Caki2 (cell line): ENCODE results near the gene TUBB1. TPM values are rescaled to one million over a fixed set of nuclear protein-coding genes. Genes with fewer than 3 reads are reported as not detected.
A peak's percentile ranks its signal among the peaks of the same experiment; 100 is the strongest.

Source experiments
- DNase-seq: peaks from one replicate; pipeline ENCODE4 v3.0.0-alpha.2; 2015; ENCODE audit warnings: low read depth
- in situ Hi-C: cut with HindIII; loops from 2 replicates; pipeline ENCODE4 v1.10.0; 2016; ENCODE audit warnings: low sequenced_read_pairs, low pct_unique_long_range_greater_than_20kb, mixed read lengths
- total RNA-seq: library from RNA; depleted of rRNA; stranded (reverse); fragments of >200 nt; shearing (Covaris generic); gene quantifications from 2 replicates; pipeline ENCODE4 v1.2.3, GENCODE V29; 2014; ENCODE audit warnings: low replicate concordance; rRNA removed

TUBB1 gene
- total RNA-seq, 1 experiment from 2014 or later = not detected

GRCh38 chr20:59050437-59050836, 31.2 kb downstream of the TUBB1 start:
- in situ Hi-C loops = no loop called here
- DNase-seq = no peak

- in situ Hi-C loops = no loop called here
Measured at GRCh38 chr20:59051666-59052185, 32.5 kb downstream of the TUBB1 start.

GRCh38 chr20:59055302-59055701, 36.1 kb downstream of the TUBB1 start:
- DNase-seq = no peak
- in situ Hi-C loops = no loop called here

More at GRCh38 chr20:59051666-59052185, 32.5 kb downstream of the TUBB1 start:
- DNase-seq = no peak

GRCh38 chr20:59062081-59062480, 42.9 kb downstream of the TUBB1 start:
- in situ Hi-C loops = no loop called here
- DNase-seq = no peak

- in situ Hi-C loops = no loop called here
- peak; percentile 53 for DNase-seq
Measured at GRCh38 chr20:59063358-59064213, 44.4 kb downstream of the TUBB1 start.

- in situ Hi-C loops = no loop called here
- no peak for DNase-seq
Measured at GRCh38 chr20:59064214-59064722, 45.0 kb downstream of the TUBB1 start.

GRCh38 chr20:59068534-59068933, 49.3 kb downstream of the TUBB1 start:
- no peak for DNase-seq
- in situ Hi-C loops = no loop called here

- DNase-seq = no peak
- in situ Hi-C loops = no loop called here
Measured at GRCh38 chr20:59069026-59069425, 49.8 kb downstream of the TUBB1 start.

- in situ Hi-C loops = no loop called here
- no peak for DNase-seq
Measured at GRCh38 chr20:59071216-59071615, 52.0 kb downstream of the TUBB1 start.

GRCh38 chr20:59073582-59073981, 54.4 kb downstream of the TUBB1 start:
- in situ Hi-C loops = no loop called here
- no peak for DNase-seq

- no peak for DNase-seq
- in situ Hi-C loops = no loop called here
Measured at GRCh38 chr20:59074456-59074855, 55.2 kb downstream of the TUBB1 start.

- in situ Hi-C loops = no loop called here
- no peak for DNase-seq
Measured at GRCh38 chr20:59075934-59076508, 56.8 kb downstream of the TUBB1 start.

Other genes with a start within 250 kb of the TUBB1 start
- 3.1 and 5.2 TPM in 2 replicates for gene GNAS-AS1, start 168.5 kb upstream of the TUBB1 start, total RNA-seq
- 471 and 541 TPM in 2 replicates for gene GNAS, start 166.7 kb upstream of the TUBB1 start, total RNA-seq
- gene NELFCD, start 38.2 kb upstream of the TUBB1 start, total RNA-seq = 64.2 and 64.8 TPM in 2 replicates
- gene CTSZ, start 12.2 kb upstream of the TUBB1 start, total RNA-seq = 338 and 349 TPM in 2 replicates
- gene ATP5F1E, start 12.9 kb downstream of the TUBB1 start, total RNA-seq = 42.7 and 54.7 TPM in 2 replicates
- gene PRELID3B, start 23.4 kb downstream of the TUBB1 start, total RNA-seq = 110 and 128 TPM in 2 replicates
- gene ZNF831, start 144.4 kb downstream of the TUBB1 start, total RNA-seq = not detected in 2 replicates